Vagina (tissue), 2 donors: Measurements from ENCODE around the gene PIP5KL1.

Experiments
- CTCF ChIP-seq, 3 experiments: fragments of 450-650 bp in 2 of 3; fragments of 200-600 bp in 1 of 3; sonication (generic) in 1 of 3; IDR thresholded peaks; one replicate each; pipeline ENCODE4 v1.5.1; 2017 to 2019; ENCODE audit warnings: antibody characterized with exemption in 3 of 3, mild to moderate bottlenecking in 2 of 3, moderate library complexity in 2 of 3
- POLR2A ChIP-seq, 2 donors: fragments of 450-650 bp; IDR thresholded peaks; one replicate each; pipeline ENCODE4 v1.6.1; 2017; ENCODE audit warnings: antibody characterized with exemption in 2 of 2, mild to moderate bottlenecking in 2 of 2, moderate library complexity in 2 of 2
- POLR2AphosphoS5 ChIP-seq, 2 donors: sonication (generic); formaldehyde crosslinking; IDR thresholded peaks; one replicate each; pipeline ENCODE4 v1.9.0; 2017; ENCODE audit warnings: antibody characterized with exemption in 2 of 2, mild to moderate bottlenecking in 2 of 2, low read depth in 1 of 2; ENCODE audit not compliant: insufficient read depth in 1 of 2

- TF ChIP-seq CTCF (IDR thresholded peaks at IDR 0.05) (no peak), POLR2A (IDR thresholded peaks at IDR 0.05) (no peak), POLR2AphosphoS5 (IDR thresholded peaks at IDR 0.05; ENCODE audit: insufficient read depth in 1 of 2, low read depth in 1 of 2) (no peak)
These were observed 48.4 kb upstream of the PIP5KL1 start for GRCh38 chr9:127979015-127979332.
